Measurements from ENCODE around the gene TMED6.

TMED6 gene

GRCh38 chr16:69323415-69323814, 28.2 kb downstream of the TMED6 start:
- H3K4me3 ChIP-seq (ENCODE audit: low read depth, low read length) = no peak overlapping the region
- H2AFZ ChIP-seq = no peak overlapping the region
- no peaks in the 10 kb centered on the region for H3K27me3 ChIP-seq (ENCODE audit: control insufficient read depth, insufficient read depth, low read length)
- H3K9me3 ChIP-seq (ENCODE audit: control insufficient read depth, low read length) = no peaks in the 10 kb centered on the region
- H3K4me2 ChIP-seq (ENCODE audit: low read length) = no peak overlapping the region
- peaks cover 25% of the 10 kb centered on the region for H3K79me2 ChIP-seq
- peaks cover 18% of the 10 kb centered on the region for H3K4me1 ChIP-seq
- H3K27ac ChIP-seq = no peak overlapping the region
- no peak overlapping the region for H3K9ac ChIP-seq
- TF ChIP-seq, protein P1, sequence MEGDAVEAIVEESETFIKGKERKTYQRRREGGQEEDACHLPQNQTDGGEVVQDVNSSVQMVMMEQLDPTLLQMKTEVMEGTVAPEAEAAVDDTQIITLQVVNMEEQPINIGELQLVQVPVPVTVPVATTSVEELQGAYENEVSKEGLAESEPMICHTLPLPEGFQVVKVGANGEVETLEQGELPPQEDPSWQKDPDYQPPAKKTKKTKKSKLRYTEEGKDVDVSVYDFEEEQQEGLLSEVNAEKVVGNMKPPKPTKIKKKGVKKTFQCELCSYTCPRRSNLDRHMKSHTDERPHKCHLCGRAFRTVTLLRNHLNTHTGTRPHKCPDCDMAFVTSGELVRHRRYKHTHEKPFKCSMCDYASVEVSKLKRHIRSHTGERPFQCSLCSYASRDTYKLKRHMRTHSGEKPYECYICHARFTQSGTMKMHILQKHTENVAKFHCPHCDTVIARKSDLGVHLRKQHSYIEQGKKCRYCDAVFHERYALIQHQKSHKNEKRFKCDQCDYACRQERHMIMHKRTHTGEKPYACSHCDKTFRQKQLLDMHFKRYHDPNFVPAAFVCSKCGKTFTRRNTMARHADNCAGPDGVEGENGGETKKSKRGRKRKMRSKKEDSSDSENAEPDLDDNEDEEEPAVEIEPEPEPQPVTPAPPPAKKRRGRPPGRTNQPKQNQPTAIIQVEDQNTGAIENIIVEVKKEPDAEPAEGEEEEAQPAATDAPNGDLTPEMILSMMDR (IDR thresholded peaks at IDR 0.05) = no peak
- H3K36me3 ChIP-seq (ENCODE audit: control insufficient read depth, insufficient read depth, low read length) = no peaks in the 10 kb centered on the region

GRCh38 chr16:69322343-69322742, 29.2 kb downstream of the TMED6 start:
- Histone ChIP-seq H3K4me3 (ENCODE audit: low read depth, low read length) (no peak overlapping the region), H3K27me3 (ENCODE audit: control insufficient read depth, insufficient read depth, low read length) (no peaks in the 10 kb centered on the region), H3K9me3 (ENCODE audit: control insufficient read depth, low read length) (no peaks in the 10 kb centered on the region), H3K4me1 (peaks cover 15% of the 10 kb centered on the region), H3K36me3 (ENCODE audit: control insufficient read depth, insufficient read depth, low read length) (no peaks in the 10 kb centered on the region), H3K79me2 (peaks cover 23% of the 10 kb centered on the region), H3K27ac (no peak overlapping the region), H3K9ac (no peak overlapping the region), H2AFZ (no peak overlapping the region), H3K4me2 (ENCODE audit: low read length) (no peak overlapping the region)
- TF ChIP-seq, protein P1 (IDR thresholded peaks at IDR 0.05) = no peak

- TF ChIP-seq, protein P1 (IDR thresholded peaks at IDR 0.05) = no peak
- Histone ChIP-seq H3K4me3 (ENCODE audit: low read depth, low read length) (no peak overlapping the region), H3K9me3 (ENCODE audit: control insufficient read depth, low read length) (no peaks in the 10 kb centered on the region), H3K79me2 (peaks cover 30% of the 10 kb centered on the region), H3K27ac (no peak overlapping the region), H3K4me2 (ENCODE audit: low read length) (no peak overlapping the region), H3K9ac (no peak overlapping the region), H3K4me1 (peaks cover 9% of the 10 kb centered on the region), H2AFZ (no peak overlapping the region), H3K27me3 (ENCODE audit: control insufficient read depth, insufficient read depth, low read length) (no peaks in the 10 kb centered on the region), H3K36me3 (ENCODE audit: control insufficient read depth, insufficient read depth, low read length) (no peaks in the 10 kb centered on the region)
Observed at GRCh38 chr16:69321080-69321479, 30.5 kb downstream of the TMED6 start.

GRCh38 chr16:69320740-69321073, 30.9 kb downstream of the TMED6 start:
- Histone ChIP-seq H3K4me3 (ENCODE audit: low read depth, low read length) (no peak overlapping the region), H3K4me1 (peaks cover 5% of the 10 kb centered on the region), H3K27me3 (ENCODE audit: control insufficient read depth, insufficient read depth, low read length) (no peaks in the 10 kb centered on the region), H3K9ac (no peak overlapping the region), H3K36me3 (ENCODE audit: control insufficient read depth, insufficient read depth, low read length) (no peaks in the 10 kb centered on the region), H3K9me3 (ENCODE audit: control insufficient read depth, low read length) (no peaks in the 10 kb centered on the region), H3K4me2 (ENCODE audit: low read length) (no peak overlapping the region), H2AFZ (no peak overlapping the region), H3K79me2 (peaks cover 34% of the 10 kb centered on the region), H3K27ac (no peak overlapping the region)
- TF ChIP-seq, protein P1 (IDR thresholded peaks at IDR 0.05) = no peak

- Histone ChIP-seq H3K79me2 (peaks cover 40% of the 10 kb centered on the region), H3K27ac (no peak overlapping the region), H3K4me3 (ENCODE audit: low read depth, low read length) (no peak overlapping the region), H3K9ac (no peak overlapping the region), H3K4me2 (ENCODE audit: low read length) (no peak overlapping the region), H3K27me3 (ENCODE audit: control insufficient read depth, insufficient read depth, low read length) (no peaks in the 10 kb centered on the region), H3K4me1 (peaks cover 3% of the 10 kb centered on the region), H3K36me3 (ENCODE audit: control insufficient read depth, insufficient read depth, low read length) (no peaks in the 10 kb centered on the region), H3K9me3 (ENCODE audit: control insufficient read depth, low read length) (no peaks in the 10 kb centered on the region), H2AFZ (no peak overlapping the region)
- TF ChIP-seq, protein P1 (IDR thresholded peaks at IDR 0.05) = no peak
Observed at GRCh38 chr16:69319826-69320739, 31.5 kb downstream of the TMED6 start.

Measured in parathyroid adenoma (tissue), 2 donors.